G401.6 (cell line): ENCODE data around the gene KICS2.
A peak's percentile ranks its signal among the peaks of the same experiment; 100 is the strongest.
"Not testable (repeated sequence)": the region's sequence is repeated elsewhere in the genome, so short reads cannot be mapped to it uniquely, and the experiment has no call there.

Experiments
- FAIRE-seq: peaks from 2 replicates; lab custom pipeline; 2012; peaks lifted over from hg19 to GRCh38; lab: Jason Lieb, UNC

KICS2 gene

DNA sequence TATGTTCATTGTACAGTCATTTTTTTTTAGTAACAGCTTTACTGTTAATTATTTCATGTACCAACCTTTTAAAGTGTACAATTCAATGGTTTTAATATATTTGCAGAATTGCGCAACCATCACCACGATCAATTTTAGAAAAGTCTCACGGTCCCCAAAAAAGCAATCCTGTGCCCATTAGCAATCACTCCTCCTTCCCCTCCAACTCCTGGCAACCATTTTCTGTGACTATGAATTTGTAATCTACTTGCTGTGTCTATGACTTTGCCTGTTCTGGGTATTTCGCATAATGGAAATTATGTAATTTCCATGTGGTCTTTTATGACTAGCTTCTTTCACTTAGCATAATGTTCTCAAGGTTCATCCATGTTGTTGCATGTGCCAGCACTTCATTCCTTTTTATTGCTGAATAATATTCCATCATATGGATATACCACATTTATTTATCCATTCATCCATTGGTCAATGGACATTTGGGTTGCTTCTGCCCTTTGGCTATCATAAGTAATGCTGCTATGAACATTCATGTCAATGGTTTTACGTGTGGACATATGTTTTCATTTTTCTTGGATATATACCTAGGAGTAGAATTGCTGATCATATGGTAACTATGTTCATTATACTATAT is 9.9 kb downstream of the KICS2 start:
- no peak for FAIRE-seq

DNA sequence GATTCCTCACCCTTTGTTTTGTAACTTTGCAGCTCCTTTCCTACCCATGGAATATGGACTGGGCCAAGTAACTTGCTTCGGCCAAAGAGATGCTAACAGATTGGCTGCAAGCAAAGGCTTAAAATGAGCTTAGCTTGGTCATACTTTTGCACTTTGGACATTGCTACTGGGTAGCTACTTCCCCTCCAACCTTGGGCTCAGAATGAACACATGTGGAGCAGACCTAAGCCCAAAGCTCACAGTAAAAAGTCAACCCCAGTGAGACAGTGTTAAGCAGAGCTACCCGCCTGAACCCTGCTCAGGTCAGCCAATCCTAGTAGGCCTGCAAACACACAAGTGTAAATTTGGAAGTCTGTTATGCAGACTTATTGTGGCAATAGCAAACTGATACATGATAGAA is 14.6 kb downstream of the KICS2 start:
- FAIRE-seq, result no peak

DNA sequence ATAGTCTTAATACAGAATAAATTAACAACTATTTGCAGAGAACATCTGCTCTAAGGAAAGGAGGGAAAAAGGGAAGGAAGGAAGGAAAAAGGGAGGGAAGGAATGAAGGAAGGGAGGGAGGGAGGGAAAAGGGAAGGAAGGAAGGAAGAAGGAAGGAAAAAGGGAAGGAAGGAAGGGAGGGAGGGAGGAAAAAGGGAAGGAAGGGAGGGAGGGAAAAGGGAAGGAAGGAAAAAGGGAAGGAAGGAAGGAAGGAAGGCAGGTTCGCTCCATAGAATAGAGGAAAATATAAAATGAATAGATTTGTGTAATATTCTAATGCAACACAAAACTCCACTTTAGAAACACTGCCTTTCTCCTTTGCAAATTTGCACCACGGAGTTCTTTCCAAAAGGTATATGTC is 16.6 kb downstream of the KICS2 start:
- FAIRE-seq, result no peak

DNA sequence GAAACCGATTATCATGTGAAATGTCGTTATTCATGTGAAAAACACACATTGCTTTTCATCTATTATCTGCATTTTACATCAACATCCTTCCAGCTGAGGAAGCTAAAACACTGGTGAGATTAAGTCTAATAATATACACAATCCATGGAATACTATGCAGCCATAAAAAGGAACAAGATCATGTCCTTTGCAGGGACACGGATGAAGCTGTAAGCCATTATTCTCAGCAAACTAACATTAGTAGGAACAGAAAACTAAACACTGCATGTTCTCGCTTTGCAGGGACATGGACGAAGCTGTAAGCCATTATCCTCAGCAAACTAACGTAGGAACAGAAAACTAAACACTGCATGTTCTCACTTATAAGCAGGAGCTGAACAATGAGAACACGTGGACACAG is 18.3 kb downstream of the KICS2 start:
- FAIRE-seq, result no peak

DNA sequence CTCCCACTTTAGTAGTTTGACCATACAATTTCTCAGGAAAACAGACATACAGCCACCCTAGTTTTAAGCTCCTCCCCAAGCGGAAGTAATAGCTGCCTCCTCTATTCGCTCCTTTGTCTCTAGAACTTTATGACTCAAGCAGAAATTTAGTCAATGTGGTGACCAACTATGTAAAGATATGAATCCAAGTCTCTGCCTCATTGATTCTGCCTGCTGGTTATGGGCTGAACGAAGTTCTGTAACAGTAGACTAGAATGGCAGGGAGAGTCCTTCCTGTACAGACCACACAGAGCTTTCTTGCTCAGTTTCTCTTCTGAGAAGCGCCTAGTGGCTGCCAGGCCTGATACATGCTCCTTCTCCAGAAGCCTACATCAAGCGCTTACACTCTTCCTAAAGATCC is 19.1 kb downstream of the KICS2 start:
- no peak for FAIRE-seq

DNA sequence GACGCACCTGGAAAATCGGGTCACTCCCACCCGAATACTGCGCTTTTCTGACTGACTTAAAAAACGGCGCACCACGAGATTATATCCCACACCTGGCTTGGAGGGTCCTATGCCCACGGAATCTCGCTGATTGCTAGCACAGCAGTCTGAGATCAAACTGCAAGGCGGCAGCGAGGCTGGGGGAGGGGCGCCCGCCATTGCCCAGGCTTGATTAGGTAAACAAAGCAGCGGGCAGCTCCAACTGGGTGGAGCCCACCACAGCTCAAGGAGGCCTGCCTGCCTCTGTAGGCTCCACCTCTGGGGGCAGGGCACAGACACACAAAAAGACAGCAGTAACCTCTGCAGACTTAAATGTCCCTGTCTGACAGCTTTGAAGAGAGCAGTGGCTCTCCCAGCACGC is 26.3 kb downstream of the KICS2 start:
- FAIRE-seq, result not testable (repeated sequence)

DNA sequence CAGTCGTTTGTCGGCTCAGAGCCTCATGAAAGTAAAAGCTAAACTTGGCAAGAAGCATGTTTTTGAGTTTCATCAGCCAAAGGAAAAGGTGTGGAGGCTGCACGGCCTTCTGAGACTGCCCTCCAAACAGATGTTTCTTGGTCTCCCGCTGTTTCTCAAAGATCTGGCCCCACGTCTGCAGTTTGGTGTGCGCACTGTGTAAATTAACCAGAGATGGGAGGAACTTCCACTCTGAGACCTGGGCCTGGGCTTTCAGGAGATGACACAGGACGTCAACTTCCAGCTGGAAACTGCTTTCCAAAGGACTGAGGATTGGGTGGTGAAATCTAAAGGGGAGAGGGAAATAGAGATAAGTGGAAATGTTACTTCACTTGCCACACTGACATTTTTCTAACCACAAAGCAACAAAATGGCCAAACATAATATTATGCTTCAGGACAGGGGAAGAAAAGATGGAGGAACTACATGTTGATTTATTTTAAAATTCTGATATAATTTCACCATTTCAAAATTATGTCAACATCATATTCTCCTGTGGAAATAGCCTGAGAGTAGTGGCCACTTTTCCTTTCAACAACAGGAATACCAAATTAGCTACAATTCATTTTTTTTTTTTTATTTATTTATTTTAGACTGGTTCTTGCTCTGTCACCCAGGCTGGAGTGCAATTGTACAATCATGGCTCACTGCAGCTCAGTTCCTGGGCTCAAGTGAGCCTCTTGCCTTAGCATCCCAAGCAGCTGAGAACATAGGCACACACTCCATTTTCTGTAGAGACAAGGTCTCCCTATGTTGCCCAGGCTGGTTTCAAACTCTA is 27.6 kb downstream of the KICS2 start:
- FAIRE-seq, result no peak

DNA sequence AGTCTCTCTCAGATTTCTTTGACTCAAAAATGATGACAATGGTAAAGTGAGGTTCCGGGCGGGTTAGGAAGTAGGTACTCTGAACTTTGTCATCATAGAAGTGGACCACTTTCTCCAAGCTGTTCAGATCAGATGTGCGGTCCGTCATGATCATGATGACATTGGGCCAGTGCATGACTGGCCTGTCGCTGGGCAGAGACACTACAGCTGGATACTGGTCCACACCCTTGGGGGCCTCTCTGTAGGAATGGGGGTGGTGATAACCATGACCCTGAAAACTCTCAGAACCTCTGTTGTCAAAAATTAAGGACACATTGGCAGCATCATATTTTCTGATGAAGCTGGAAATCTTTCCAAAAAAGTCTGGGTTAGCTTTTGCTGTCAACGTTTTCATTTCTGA is 28.2 kb downstream of the KICS2 start:
- FAIRE-seq, result no peak

DNA sequence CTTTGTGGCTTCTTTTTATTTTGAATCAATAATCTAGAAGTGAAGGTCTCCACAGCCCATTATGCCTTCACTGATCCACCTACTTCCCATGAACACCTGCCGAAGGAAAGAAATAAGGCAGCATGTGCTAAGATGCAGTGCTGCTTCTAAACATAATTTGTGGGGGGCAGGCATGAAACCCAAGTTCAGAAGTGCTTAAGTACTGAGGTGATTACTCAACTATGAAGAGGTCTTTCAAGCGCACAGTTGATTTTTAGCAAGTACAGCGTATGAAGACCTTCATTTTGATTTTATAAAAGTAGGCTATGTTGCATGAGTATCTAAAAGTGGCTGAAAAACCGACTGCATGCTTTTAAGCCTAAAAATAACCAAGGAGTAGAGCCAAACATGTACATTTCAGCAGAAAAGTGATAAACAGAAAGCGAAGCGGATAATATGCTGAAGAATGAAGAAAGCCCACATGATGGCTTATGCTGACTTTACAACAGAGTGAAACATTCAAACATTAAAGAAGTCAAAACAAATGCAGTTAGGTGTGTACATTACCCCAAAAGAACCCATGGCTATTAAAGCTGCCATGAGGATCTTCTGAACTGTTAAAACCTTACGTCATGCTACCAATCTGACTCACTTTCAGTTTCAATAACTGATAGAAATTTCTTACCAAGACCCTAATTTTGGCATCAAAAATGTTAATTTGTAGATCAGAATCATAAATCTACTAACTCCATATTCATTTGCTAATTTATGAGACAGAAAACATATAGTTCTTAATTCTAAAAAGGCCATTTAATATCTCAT is 29.3 kb downstream of the KICS2 start:
- FAIRE-seq, result no peak

DNA sequence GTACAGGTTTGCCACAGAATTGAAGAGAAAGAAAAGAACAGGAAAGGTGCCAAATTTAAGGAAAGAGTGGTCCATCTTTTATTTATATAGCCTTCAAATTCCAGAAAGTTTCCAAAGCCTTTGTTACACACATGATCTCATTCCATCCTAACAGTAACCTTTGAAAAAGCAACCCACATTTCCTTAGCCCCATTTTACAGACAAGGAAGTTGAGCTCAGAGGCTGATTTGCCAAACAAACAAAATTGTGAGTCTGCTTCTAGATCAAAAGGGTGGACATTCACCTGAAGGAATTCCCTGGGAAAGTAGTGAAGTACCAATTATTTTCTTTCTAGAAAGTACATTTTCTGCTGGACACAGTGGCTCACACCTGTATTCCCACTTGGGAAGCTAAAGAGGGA is 32.0 kb downstream of the KICS2 start:
- no peak for FAIRE-seq

DNA sequence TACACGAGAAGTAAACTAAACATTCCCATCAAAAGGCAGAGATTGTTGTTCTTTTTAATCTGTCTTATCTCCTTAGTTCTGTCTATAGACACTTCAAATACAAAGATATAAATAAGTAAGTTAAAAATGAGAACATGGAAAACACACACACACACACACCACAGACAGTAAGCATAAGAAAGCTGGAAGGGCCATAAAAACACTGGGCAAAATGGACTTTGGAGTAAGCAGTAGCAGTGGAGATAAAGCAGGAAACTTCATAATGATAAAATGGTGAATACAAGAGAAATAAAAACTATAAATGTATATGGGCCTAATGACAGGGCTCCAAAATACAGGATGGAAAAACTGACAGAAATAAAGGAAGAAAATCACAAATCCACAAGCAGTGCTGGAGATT is 32.6 kb downstream of the KICS2 start:
- no peak for FAIRE-seq

DNA sequence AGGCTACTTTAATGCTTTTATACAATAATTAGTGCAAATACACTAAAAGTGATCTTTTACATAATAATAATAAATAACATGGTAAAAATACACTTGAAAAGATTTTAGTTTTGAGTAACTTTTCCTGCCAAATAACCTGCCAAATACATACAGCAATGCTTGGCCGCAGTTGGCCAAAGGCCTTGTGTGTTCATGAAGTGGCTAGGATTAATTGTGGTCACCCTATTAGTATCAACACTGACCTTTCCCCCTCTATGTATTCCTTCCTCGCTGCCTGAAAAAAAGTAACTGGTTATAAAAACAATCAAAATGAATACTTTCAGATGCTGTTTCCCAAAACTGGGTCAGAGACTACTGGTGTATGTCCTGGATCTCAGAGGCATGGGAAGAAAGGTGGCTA is 34.3 kb downstream of the KICS2 start:
- no peak for FAIRE-seq

DNA sequence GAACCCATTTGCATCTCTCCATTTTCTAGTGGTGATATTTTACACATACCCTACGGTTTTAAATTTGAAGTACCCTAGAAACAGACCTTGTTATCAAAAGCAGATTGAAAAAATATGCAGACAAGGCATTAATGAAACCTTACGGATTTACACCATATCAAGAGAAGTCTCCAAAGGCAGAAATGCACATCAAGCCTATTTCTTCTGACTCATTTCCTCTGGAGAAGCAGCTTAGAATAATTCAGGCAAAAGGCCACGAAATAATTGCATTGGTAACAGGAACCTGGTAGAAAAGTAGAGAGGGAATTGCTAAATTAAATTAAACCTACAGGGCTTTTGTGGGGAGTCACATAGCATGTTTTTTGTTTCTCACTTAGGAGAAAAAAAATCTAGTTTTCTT is 34.7 kb downstream of the KICS2 start:
- no peak for FAIRE-seq

DNA sequence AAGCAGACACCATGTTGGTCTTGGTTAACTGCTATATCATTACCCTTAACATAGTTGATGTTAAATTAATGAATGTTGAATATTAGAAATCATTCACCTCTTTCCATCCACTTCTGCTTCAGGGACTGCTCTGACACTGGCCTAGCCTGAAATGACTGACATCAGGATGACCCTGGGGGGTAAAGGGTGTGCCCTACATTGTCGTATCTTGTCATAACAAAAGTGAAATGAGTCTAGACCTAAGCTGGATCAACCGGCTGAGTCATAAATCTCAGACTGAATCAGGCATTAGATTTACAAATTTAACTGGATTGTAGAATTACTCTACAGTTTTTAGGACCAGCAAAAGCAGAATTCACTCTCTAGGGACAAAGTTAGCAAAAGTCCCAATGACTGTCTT is 35.3 kb downstream of the KICS2 start:
- FAIRE-seq, result no peak

DNA sequence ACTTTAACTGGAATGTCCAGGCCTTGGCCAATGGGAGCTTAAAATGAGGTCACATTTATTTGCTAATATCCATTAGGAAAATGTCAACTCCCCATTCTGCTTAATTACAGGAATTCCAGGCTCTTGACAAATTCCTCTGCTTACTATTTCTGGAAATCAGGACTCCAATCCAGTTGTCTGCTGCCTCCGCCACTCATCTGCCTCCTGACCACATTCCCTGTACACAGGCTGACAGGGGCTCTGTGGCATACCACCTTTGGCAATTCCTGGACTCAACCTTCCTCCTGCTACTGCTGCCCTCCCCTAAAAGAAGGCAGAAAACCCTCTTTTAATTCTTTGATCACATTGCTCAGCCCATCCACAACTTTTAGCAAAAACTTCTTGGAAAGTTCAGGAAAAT is 37.9 kb downstream of the KICS2 start:
- no peak for FAIRE-seq

DNA sequence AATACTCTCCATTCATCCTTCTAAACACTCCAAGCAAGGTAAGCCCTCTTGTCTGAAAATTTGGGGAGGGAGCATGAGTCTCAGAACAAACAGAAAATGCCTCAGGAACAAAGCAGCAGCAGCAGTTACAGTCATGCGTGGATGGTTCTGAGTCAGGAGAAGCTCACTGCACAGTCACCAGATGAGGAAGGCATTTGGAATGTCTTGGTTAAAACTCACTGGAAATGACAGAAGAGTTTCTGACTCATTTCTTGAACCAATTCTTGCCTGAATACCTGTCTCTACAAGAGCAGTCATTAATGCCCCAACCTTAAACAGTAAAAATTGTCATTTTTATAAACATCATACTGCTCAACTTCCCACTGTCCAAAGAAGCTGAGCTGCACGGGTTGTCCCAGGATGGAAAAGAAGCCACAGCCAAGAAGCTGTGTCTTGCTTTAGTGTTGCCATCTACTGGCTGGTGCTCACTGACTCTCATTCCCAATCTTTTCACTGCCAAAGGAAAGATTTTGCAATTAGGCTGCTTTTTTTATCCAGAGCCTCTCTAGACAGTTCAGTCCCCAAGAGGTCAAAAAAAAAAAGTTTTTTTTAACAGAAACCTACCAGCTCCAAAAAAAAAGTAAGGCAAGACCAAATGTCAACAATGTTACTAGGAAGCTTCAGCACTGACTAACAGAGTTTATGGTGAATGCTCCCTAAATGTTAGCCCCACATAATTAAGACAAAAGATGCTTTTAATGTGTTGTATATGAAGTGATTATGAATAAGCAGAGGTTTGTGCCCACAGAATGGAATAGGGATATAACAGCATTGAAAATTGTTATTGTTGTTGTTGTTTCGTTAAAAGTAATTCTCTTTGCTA is 40.4 kb downstream of the KICS2 start:
- FAIRE-seq, result peak; percentile 88

DNA sequence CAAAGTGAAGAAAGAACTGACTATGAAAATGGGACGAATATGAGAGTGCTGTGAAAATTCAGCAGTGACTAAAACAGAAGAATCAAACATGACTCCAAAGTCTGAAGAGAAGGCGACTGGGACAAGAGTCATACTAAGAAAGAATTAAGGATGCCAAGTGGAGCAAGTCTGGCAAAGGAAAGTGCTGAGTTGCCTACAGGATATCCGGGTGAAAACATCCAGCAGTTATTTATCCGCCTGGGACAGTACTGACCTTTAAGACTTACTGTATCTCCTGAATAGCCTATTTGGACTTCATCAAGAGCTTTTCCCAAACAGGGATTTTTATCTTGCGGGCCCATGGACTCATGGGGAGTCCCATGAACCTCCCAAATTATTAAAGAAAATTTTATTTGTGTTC is 41.1 kb downstream of the KICS2 start:
- no peak for FAIRE-seq

DNA sequence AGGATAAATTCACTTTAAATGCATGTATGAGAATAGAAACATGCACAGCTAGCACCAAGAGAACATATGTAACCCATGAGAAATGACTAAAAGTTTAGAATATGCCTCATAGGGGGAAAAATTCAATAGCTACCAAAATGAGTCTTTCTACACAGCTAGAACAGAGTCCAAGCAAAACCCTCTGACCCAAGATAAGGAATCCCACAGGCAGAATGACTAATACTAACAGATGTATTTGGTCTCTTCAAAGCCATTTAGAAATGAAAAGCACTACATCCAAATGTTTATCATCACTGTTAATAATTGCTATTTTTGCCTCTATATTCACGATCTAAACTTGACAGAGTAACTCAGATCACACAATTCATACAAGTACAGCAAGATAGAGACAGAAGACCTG is 44.0 kb downstream of the KICS2 start:
- FAIRE-seq, result no peak

DNA sequence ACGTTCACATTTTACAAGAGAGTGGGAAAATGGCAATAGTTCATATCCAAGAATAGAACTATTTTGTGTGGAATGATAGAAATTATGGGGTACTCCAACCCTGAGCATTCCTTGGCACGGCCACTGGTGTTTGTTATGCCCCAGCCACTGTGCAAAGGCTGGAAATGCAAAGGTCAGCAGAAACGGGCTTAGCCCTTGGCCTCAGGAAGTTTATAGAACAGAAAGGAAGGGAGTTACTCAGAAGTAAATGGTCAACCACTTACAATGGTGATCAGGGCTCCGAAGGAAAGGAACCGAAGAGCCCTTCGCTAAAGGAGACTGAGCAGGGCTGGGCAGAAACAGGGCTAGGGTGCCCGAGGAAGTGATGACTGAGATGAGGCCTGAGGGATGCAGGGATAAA is 45.1 kb downstream of the KICS2 start:
- no peak for FAIRE-seq

DNA sequence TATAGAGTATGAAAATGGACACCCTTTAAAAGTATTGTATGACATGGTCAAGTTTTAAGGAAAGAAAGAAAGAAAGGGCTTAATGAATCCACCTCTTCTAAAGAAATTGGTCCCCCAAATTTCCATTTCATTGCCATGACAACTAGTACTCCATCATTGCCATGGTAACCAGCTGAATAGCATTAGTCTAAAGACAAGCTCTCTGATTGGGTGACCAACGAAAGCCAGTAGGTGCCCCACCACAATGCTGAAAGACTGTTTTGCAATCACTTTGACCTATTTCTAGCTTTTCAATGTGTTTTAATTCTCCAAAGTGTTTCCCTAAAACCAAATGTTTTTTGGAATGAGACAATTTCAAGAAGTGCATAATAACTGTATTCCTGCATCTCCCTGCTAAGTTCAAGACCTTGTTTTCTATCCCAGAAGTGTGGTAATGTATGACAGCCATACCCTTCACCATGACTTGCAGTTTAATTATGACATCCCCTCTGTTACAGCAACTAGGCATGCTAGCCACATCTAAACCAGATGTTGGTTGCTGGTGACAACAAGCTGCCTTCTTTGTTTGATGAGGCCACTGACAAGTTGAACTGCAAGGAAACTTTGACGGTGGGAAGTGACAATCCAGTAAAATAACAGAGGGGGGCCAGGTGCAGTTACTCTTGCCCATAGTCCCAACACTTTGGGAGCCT is 46.7 kb downstream of the KICS2 start:
- FAIRE-seq, result no peak

DNA sequence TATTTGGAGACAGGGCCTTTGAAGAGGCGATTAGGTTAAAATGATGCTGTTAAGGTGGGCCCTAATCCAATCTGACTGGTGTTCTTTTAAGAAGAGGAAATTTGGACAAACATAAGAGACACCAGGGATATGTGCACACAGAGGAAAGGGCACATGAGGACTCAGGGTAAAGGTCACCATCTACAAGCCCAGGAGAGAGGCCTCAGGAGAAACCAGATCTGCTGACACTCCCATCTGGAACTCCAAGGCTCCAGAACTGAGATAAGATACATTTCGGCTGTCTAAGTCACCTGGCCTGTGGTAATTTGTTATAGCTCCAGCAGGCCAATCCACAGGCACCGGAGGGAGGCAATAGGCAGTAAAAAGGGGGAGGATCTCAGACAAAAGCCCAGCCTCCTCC is 48.6 kb downstream of the KICS2 start:
- FAIRE-seq, result no peak
